Loucy (cell line): ENCODE measurements around the gene SOWAHC.

Experiments
- CTCF ChIP-seq: fragments of 200-600 bp; sonication (generic); conservative IDR thresholded peaks from 2 replicates; pipeline ENCODE4 v1.5.1; 2014; ENCODE audit warnings: mild to moderate bottlenecking, antibody characterized with exemption, low read length
- EZH2phosphoT487 ChIP-seq: fragments of 200-600 bp; IDR thresholded peaks from 2 replicates; pipeline ENCODE4 v1.6.1; 2018; ENCODE audit warnings: antibody characterized with exemption, mild to moderate bottlenecking, moderate library complexity, borderline replicate concordance

GRCh38 chr2:109614715-109615636, 812 bp downstream of the SOWAHC start:
- TF ChIP-seq CTCF, result no peak
- TF ChIP-seq EZH2phosphoT487, result no peak
